Activated B cell treated with CpG ODN at 0.5 μM for 24 hours (primary cell): ENCODE measurements around the gene ZNF600. TPM values are rescaled to one million over a fixed set of nuclear protein-coding genes. Genes with fewer than 3 reads are reported as not detected.
"Not testable (repeated sequence)": the region's sequence is repeated elsewhere in the genome, so short reads cannot be mapped to it uniquely, and the experiment has no call there.

Source experiments
- ATAC-seq: fragments of 200-7000 bp; cut with Tn5 transposase; one replicate; pipeline ENCODE4 v1.10.0; 2021; ENCODE audit warnings: low read depth, mild to moderate bottlenecking, moderate library complexity
- CTCF ChIA-PET: fragments of 350-600 bp; sonication (Branson Sonifier 250); formaldehyde crosslinking; loops from one replicate; lab custom pipeline; 2021; ENCODE audit warnings: antibody characterized with exemption; lab: Charles Lee
- POLR2A ChIA-PET: fragments of 350-600 bp; sonication (Branson Sonifier 250); formaldehyde crosslinking; loops from one replicate; lab custom pipeline; 2021; ENCODE audit warnings: antibody characterized with exemption; lab: Charles Lee
- DNase-seq: peaks from one replicate; pipeline ENCODE4 v3.0.0; 2022
- H3K27ac Mint-ChIP-seq: one replicate; pipeline ENCODE4 v1.8.0; 2020; ENCODE audit warnings: mixed read lengths
- H3K27me3 Mint-ChIP-seq: one replicate; pipeline ENCODE4 v1.8.0; 2021; ENCODE audit warnings: mixed read lengths
- H3K36me3 Mint-ChIP-seq: one replicate; pipeline ENCODE4 v1.8.0; 2021; ENCODE audit warnings: low read depth, mixed read lengths
- H3K4me1 Mint-ChIP-seq: one replicate; pipeline ENCODE4 v1.8.0; 2021; ENCODE audit warnings: mixed read lengths
- H3K4me3 Mint-ChIP-seq: one replicate; pipeline ENCODE4 v1.8.0; 2020; ENCODE audit warnings: mild to moderate bottlenecking, mixed read lengths
- H3K9me3 Mint-ChIP-seq: one replicate; pipeline ENCODE4 v1.8.0; 2020; ENCODE audit warnings: mixed read lengths
- intact Hi-C: fragments of 100-400 bp; cut with micrococcal nuclease; formaldehyde crosslinking; loops from one replicate; pipeline ENCODE4 v1.15.1; 2024
- total RNA-seq: library from RNA; stranded (reverse); gene quantifications from 2 replicates; pipeline ENCODE4 v1.2.3, GENCODE V29; 2022
- TF ChIP-seq, protein P1 (sequence below): fragments of 200-600 bp; IDR thresholded peaks from one replicate; pipeline ENCODE4 v1.8.0; 2022; ENCODE audit warnings: antibody characterized with exemption, mild to moderate bottlenecking

Gene ZNF600
- total RNA-seq, 1 donor from 2014 or later = 30.5 TPM

DNA sequence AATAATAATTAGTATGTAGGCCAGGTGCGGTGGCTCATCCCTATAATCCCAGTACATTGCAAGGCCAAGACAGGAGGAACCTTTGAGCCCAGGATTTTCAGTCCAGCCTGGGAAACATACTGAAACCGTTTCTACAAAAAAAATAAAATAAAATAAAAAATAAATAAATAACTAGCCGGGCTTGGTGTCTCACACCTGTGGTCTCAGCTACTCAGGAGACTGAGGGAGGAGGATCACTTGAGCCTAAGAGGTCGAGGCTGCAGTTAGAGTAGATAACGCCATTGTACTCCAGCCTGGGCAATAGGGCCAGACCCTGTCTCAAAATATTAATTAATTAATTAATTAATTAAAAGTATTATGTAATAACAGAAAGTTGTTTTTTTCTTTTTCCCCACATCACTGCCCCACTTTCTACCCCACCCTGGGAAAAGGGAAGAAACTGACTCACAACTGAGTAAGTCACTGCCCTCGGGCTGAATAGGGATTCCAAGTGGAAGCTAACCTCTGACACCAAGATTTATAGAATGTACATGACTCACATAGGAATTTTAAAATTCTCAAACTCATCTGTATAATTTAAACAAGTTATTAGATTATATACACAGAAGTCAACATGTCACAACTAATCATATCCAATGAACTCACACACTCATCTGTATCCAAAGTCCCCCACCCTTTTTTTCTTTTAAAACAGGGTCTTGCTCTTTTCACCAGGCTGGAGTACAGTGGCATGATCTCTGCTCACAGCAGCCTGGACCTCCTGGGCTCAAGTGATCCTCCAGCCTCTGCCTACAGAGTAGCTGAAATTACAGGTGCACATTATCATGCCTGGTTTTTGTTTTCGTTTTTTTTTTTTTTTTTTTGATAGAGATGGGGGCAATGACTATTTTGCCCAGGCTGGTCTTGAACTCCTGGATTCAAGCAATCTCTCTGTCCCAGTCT lies 64.3 kb downstream of the ZNF600 start:
- CTCF ChIA-PET = no interaction called here
- H3K9me3 Mint-ChIP-seq = peaks cover 2% of the 10 kb centered on the region
- no peak overlapping the region for H3K27ac Mint-ChIP-seq
- POLR2A ChIA-PET = no interaction called here
- no peaks in the 10 kb centered on the region for H3K27me3 Mint-ChIP-seq
- H3K4me1 Mint-ChIP-seq = peaks cover 2% of the 10 kb centered on the region
- H3K36me3 Mint-ChIP-seq = peaks cover 70% of the 10 kb centered on the region
- no peak overlapping the region for H3K4me3 Mint-ChIP-seq
- intact Hi-C loops = no loop called here
- ATAC-seq (no peak), DNase-seq (no peak)
- TF ChIP-seq, protein P1, sequence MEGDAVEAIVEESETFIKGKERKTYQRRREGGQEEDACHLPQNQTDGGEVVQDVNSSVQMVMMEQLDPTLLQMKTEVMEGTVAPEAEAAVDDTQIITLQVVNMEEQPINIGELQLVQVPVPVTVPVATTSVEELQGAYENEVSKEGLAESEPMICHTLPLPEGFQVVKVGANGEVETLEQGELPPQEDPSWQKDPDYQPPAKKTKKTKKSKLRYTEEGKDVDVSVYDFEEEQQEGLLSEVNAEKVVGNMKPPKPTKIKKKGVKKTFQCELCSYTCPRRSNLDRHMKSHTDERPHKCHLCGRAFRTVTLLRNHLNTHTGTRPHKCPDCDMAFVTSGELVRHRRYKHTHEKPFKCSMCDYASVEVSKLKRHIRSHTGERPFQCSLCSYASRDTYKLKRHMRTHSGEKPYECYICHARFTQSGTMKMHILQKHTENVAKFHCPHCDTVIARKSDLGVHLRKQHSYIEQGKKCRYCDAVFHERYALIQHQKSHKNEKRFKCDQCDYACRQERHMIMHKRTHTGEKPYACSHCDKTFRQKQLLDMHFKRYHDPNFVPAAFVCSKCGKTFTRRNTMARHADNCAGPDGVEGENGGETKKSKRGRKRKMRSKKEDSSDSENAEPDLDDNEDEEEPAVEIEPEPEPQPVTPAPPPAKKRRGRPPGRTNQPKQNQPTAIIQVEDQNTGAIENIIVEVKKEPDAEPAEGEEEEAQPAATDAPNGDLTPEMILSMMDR = no peak

DNA sequence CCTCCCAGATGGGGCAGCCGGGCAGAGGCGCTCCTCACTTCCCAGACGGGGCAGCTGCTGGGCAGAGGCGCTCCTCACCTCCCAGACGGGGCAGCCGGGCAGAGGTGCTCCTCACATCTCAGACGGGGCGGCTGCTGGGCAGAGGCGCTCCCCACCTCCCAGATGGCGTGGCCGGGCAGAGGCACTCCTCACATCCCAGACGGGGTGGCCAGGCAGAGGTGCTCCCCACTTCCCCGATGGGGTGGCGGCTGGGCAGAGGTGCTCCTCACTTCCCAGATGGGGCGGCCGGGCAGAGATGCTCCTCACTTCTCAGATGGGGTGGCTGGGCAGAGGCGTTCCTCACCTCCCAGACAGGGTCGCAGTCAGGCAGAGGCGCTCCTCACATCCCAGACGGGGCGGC lies 66.0 kb downstream of the ZNF600 start:
- H3K4me1 Mint-ChIP-seq, H3K9me3 Mint-ChIP-seq, H3K27me3 Mint-ChIP-seq, DNase-seq, intact Hi-C loops, CTCF ChIA-PET, ATAC-seq, POLR2A ChIA-PET, H3K27ac Mint-ChIP-seq, H3K4me3 Mint-ChIP-seq: not testable (repeated sequence)
- H3K36me3 Mint-ChIP-seq = peaks cover 71% of the 10 kb centered on the region

DNA sequence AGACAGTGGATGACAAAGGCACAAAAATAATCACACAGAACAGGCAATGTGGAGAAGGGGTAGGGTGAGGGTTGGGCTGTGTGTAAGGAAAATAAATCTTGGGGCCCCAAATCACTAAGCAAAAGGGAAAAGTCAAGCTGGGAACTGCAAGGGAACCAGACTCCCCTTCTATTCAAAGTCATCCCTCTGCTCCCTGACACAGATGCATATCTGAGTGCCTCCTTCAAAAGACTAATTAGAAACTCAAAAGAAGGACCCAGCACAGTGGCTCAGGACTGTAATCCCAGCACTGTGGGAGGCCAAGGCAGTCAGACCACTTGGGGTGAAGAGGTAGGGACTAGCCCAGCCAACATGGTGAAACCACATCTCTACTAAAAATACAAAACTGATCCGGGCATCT lies 70.1 kb downstream of the ZNF600 start:
- Mint-ChIP-seq H3K36me3 (peaks cover 76% of the 10 kb centered on the region), H3K27ac (no peak overlapping the region), H3K27me3 (no peaks in the 10 kb centered on the region), H3K4me3 (no peak overlapping the region), H3K9me3 (peaks cover 7% of the 10 kb centered on the region), H3K4me1 (peaks cover 6% of the 10 kb centered on the region)
- ChIA-PET POLR2A (no interaction called here), CTCF (no interaction called here)
- TF ChIP-seq, protein P1 = no peak
- ATAC-seq (no peak), DNase-seq (no peak)
- intact Hi-C loops = no loop called here

DNA sequence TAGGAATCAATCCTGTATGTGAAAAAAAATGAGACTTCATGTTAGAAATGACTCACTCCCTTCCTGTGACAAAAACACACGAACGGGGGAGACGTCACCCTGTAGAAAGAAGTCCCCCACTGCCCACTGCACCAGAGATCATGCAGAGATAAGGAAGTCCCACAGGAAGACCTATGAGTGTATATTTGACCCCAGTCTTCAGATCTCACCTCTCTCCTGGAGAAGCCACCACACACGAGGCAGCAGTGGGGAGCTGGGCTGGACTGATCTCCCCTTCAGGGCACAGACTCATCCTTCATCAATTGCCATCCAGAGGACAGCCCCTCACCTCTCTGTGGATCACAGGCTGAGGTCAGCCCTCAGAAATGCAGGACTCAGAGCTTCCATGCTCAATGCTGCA lies 70.7 kb downstream of the ZNF600 start:
- POLR2A ChIA-PET, ATAC-seq, H3K4me1 Mint-ChIP-seq, CTCF ChIA-PET, H3K9me3 Mint-ChIP-seq, H3K27me3 Mint-ChIP-seq, DNase-seq, H3K4me3 Mint-ChIP-seq, intact Hi-C loops: not testable (repeated sequence)
- Mint-ChIP-seq H3K27ac (peak overlapping the region; percentile 46), H3K36me3 (peaks cover 76% of the 10 kb centered on the region)

DNA sequence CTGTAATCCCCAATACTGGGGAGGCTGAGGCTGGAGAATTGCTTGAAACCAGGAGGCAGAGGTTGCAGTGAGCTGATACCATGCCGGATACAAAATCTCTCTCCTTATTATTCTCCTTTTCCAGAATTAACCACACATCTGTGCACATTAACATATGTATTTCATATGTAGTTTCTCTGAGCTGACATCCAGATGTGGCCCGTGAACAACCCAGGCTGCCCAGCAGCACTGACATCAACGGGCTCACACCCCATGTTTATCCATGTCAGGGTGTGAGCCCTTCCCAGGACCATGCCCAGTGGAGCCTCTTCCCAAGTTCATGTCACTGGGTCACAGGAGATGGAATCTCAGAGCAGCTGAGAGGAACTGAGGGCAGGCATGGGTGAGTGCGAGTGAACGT lies 71.3 kb downstream of the ZNF600 start:
- H3K4me3 Mint-ChIP-seq, H3K4me1 Mint-ChIP-seq, H3K27ac Mint-ChIP-seq, DNase-seq, ATAC-seq, CTCF ChIA-PET, H3K27me3 Mint-ChIP-seq, POLR2A ChIA-PET, intact Hi-C loops: not testable (repeated sequence)
- peaks cover 79% of the 10 kb centered on the region for H3K36me3 Mint-ChIP-seq
- peaks cover 11% of the 10 kb centered on the region for H3K9me3 Mint-ChIP-seq

Other genes with a start within 250 kb of the ZNF600 start
- gene ZNF701, start 216.5 kb downstream of the ZNF600 start, total RNA-seq = 30.6 and 32.7 TPM in 2 replicates
- 42.3 and 49.4 TPM in 2 replicates for gene ZNF83, start 148.4 kb downstream of the ZNF600 start, total RNA-seq
- 33.5 and 41.9 TPM in 2 replicates for gene ZNF611, start 51.7 kb downstream of the ZNF600 start, total RNA-seq
- gene ZNF28, start 34.8 kb upstream of the ZNF600 start, total RNA-seq = 18.4 and 24.6 TPM in 2 replicates
- 28.3 and 32.9 TPM in 2 replicates for gene ZNF468, start 70.8 kb upstream of the ZNF600 start, total RNA-seq
- gene ZNF320, start 110.8 kb upstream of the ZNF600 start, total RNA-seq = 23.0 and 24.0 TPM in 2 replicates
- 9.0 and 11.9 TPM in 2 replicates for gene ZNF888, start 136.6 kb upstream of the ZNF600 start, total RNA-seq
- 17.0 and 18.0 TPM in 2 replicates for gene ZNF816, start 176.1 kb upstream of the ZNF600 start, total RNA-seq
- gene ERVV-1, start 227.1 kb upstream of the ZNF600 start, total RNA-seq = 0.11 and 0.12 TPM in 2 replicates